Activated T-cell treated with anti-CD3 and anti-CD28 coated beads for 48 hours (primary cell): ENCODE results near the gene CCT3.
"Not testable (repeated sequence)": the region's sequence is repeated elsewhere in the genome, so short reads cannot be mapped to it uniquely, and the experiment has no call there.

Experiments
- DNase-seq: peaks from one replicate; pipeline ENCODE4 v3.0.0-alpha.2; 2020; ENCODE audit warnings: low read depth

Gene CCT3

DNA sequence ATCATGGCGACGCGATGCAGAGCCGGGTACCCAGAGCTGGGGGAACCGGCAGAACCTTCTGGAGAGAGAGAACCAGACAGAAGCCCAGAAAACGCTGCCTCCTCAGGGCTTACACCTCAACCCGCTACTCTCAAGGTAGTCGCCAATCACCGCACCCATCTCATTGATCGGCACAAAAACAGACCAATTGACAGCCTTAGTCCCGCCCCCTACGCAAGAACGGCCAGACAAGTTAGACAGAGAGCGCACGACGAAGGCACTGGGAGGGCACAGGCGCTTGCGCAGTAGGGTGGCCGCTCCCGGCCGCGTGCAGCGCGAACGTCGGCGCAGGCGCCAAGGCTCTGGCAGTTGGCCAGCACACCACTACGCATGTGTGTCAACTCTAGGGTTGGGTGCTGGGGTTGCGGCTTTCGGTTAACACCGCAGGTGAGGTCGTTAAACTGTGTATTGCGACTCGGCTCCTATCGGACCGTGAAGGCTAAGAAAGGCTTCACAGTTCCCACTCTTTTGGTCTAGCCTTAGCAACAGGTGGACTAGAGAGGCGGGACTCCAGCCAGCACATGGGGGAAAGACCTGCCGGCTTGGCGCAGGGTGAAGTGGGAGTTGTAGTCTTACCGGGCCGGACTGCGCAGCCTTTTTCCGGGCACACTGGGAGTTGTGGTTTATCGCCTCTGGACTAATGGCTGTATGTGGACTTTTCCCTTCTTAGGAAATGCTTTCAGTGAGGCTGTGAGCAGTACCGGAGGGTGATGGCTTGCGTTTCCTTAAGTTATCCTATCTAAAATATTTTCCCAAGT is at the start of gene CCT3, which contains the start of gene TSACC:
TSS of gene CCT3 (minus strand) at position 113 of the 797 bp plus-strand sequence. CDS start at position 5, 108 bp downstream.
TSS of gene TSACC (plus strand) at position 347 of the 797 bp plus-strand sequence. CDS start 1,232 bp downstream, outside the sequence.
- DNase-seq: peak; percentile 99

DNA sequence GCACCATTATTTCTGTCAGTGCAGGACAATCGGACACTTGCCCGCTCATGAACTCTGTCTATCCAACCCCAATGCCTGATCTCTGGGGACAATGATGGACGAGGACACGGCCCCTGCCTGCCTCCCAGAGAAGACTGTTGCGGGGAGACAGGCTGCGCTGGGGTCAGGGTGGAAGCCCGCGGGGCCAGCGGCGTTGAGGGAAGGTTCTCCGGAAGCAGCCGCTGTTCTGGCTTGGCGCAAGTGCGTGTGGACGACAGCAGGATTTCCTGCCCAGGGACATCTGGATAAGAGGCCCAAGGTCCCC is 49.7 kb upstream of the CCT3 start:
- no peak for DNase-seq

DNA sequence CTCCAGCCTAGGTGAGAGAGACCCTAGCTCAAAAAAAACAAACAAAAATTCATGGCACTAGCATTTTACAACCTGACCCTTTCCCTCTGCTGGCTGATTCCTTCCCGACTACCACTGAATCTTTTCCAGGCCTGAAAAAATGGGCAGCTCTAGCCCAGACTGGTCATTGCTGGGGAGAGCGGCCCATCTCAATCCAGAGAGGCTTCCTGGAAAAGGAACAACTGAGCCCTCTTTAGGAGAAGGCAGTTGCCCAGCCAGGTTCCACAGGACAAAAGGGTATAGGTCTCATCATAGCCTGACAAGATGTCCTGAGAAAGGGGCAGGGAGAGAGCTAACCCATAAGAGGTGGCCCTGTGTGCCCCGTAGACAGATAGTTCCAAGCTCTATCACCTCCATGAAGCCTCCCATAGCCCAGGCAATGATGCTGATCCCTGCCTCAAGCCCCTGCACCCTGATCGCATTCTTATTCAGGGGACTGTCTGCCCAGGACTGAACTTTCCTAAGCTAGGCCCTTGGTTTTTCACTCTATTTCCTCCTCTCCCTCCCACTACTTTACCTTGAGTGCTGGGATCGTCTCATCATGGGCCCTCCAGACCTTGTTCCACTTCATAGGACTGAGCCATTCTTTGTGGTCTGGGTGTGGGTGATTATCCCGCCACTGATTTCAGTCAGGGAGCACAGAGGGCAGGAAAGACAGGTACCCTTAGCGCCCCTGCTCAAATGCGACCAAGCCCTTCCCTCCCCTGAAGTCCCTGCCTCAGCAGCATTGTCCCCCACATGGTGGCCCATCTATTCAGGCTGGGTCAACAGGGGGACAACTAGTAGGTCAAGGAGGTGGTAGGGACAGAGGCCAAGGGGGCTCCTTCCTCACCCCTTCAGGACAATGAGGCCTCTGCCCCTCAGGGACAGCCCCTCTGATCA is 49.1 kb upstream of the CCT3 start:
- no peak for DNase-seq

DNA sequence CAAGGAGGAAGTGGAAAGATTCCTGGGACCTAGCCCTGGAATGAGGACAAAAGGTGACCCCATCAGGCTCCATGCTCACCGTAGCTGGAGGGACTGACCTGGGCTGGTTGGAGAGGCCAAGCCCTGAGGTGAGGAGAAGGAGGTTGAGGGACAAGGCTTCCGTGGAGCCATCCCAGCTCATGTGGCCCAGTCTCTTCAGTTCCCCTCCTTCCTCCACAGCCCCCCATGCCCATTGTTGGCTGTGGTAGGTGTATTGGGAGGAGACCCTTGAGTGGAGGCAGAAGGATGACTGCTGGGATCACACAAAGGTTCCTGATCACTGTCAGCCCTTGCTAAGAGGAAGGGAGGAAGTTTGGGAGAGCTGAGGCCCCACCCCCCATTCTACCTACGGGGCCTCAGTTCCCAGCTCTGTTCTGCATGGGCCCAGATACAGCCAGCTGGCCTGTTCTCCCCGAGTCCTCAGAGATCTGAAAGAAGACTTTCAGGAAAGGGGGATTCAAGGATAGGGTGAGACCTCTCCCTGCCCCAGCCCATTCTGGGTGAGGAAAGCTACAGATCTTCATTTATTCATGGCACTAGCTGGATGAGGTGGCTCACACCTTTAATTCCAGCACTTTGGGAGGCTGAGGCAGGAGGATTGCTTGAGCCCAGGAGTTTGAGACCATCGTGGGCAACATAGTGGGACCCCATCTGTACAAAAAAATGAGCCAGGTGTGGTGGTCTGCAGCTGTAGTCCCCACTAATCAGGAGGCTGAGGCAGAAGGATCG is 48.2 kb upstream of the CCT3 start:
- no peak for DNase-seq

DNA sequence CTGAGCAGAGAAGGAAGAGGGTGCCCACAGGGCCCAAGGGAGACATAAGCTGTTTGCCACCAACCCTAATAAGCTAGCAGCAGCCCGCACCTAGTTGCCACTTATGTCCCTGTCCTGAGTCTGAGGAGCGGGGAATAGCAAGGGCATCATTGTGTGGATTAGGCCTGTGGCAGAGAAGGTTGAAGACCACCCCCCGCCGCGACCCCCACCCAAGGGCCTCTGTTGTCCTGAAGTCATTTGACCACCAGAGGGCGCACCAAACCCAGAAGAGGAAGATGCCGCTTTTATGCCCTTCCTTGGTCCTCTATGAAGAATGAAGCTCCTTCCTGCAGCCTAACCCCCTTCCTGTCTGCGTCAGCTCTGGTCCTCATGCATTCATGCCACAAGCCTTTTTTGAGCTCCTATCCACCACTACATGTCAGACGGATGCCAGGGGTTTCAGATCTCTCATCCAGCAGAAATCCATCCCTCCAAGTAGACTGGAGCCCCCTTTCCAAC is 47.5 kb upstream of the CCT3 start:
- DNase-seq: peak; percentile 50

DNA sequence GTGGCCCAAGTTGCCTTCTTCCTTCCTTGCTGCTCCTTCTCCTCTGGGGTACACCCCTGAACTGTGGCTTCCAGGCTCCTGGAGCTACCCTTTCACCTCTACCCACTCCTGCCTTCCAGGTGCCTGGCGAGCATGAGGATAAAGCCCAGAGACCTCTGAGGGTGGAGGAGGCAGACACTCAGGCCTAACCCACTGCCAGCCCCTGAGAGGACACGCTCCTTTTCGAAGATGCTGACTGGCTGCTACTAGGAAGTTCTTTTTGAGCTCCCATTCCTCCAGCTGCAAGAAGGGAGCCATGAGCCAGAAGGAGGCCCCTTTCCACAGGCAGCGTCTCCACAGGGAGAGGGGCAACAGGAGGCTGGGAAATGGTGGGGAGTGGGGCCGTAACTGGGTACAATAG is 46.6 kb upstream of the CCT3 start:
- DNase-seq: no peak

DNA sequence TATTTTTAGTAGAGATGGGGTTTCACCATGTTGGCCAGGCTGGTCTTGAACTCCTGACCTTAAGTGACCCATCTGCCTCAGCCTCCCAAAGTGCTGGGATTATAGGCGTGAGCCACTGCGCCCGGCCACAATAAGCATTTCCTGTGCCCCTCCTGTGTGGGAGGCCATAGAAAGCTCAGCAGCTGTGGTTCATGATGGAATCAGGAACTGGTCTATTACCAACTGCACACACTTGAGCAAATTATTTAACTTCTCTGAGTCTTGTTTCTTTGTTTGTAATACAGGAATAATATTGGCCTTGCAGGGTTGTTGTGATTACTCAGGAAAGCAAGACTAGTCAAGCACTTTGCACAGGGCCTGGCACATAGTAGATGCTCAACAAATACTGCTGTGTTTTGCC is 45.9 kb upstream of the CCT3 start:
- no peak for DNase-seq

DNA sequence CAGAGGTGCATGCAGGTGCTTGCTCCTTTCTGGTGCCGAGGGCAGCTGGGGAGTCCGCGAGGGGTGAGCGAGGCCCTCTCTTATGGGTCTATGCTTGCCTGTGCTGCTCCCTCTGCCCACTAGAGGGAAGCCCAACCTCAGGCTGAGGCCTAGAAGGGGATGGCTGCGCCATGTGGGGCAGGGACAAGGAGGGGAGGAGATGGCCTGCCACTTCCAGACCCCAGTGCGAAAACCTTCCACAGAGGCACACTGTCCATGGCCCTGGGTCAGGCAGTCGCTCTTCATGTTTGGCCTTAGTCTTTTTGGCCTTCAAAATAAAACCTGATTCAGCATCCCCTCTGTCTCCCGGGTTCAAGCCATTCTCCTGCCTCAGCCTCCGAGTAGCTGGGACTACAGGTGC is 44.9 kb upstream of the CCT3 start:
- DNase-seq: peak; percentile 55

DNA sequence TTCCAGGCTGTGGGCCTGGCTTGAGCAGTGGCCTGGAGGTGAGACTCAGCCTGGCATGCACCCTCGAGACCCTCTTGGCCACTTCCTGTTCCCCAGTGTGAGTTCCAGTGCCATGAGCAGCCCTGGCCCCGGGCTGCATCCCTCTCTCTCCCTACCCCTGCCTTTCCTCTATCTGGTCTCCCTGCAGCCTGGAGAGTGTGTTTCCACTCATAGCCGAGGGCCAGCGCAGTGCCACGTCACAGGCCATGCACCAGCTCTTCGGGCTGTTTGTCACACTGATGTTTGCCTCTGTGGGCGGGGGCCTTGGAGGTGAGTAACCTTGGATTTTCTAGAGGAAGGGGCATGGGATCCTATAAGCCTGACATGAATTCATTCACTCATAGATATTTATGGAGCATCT is 44.5 kb upstream of the CCT3 start:
- no peak for DNase-seq

DNA sequence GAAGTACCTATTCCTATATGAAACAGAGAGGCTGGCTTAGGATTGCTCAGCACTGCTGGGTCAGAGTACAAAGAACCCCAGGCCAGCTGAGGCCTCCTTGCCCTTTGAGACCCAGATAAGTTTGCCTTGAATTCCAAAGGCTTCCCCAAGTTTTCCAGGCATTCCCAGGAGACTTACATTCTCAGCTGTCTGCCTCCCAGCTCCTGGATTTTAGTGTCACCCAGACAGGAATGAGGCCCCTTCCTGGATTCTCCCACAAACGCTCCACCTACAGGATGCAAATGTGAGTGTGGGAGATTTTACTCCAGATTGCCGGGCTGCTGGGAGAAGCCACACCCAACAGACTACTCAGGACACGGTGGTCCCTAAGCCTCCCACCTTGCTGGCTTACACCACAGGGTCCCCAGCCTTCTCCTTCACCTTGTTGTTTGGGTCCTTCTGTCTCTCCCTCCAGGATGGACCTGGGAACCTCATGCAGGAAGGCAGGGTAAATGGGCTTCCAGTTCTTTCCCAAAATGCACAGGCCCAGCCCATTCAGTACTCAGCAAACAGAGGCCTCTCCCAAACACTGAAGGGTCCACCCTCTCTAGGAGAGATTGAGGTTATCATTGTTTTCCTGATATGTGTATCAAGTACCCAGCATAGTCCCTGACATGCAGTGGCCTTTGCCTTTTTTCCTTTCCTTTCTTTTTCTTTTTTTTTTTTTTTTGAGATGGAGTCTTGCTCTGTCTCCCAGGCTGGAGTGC is 41.5 kb upstream of the CCT3 start:
- DNase-seq: no peak

DNA sequence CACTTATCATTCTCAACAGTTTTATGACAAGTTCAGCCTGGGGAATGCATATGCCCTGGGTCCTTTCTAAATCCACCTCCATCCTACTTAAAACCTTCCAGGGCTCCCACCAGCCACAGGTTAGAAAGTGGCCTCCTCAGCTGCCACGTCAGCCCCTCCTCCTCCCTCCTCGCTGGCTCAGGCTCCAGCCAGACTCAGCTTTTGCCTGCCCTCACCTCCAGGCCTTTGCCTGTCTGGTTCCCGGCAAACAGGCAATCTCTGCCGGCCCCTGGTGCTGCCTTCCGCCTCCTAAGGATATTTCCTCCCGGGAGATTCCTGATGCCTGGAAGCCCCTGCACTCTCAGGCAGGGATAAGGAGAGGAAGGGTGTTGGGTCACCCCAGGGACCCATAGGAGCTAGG is 40.5 kb upstream of the CCT3 start:
- no peak for DNase-seq

DNA sequence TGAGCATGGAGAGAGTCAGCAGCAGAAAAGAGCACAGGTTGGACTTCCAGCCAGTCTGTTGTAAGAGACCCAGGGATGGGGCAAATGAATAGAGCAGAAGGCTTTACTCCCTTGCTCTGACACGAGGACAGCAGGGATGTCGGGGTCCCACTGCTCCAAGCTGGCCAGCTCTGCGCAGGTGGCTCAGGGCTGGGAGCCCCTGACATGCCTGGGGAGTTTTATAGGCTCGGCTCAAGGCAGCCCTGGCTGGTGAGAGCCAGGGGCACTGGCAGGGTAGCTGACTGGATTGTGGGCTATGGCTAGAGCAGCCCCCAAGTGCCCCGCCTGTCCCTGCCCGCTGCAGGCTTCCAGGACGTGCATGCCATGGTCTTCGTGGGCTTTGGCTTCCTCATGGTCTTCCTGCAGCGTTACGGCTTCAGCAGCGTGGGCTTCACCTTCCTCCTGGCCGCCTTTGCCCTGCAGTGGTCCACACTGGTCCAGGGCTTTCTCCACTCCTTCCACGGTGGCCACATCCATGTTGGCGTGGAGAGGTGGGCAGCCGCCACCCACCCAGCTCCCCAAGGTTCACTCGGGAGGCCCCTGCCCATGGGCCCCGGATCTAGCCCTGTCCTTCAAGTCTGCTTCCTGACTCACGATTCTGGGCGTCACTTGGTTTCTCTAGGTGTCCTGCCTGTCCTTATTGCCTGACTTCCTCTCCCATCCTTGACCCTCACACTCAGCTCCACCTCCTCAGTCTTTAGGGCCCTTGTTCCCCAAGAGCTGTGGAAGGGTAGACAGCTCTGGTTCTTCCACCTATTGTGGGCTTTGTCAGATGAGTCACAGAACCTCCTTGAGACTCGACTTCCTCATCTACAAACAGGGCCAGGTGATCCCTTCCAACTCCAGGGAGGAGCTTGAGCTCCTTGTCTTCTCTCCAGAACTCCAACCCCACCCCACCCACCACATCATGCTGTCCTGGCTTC is 39.1 kb upstream of the CCT3 start:
- DNase-seq: no peak

DNA sequence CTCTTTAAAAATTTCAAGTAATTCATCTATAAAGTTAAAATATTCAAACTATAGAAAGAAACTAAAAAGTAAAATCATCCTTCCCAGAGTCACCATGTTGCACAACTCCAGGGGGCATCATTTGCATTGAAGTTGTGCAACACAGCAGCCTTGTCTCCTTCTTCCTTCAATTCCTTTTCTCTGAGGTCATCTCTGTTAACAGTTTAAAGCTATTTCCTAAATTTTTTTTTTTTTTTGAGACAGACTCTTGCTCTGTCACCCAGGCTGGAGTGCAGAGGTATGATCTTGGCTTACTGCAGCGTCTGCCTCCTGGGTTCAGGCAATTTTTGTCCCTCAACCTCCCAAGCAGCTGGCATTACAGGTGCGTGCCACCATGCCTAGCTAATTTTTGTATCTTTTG is 38.1 kb upstream of the CCT3 start:
- DNase-seq: no peak

DNA sequence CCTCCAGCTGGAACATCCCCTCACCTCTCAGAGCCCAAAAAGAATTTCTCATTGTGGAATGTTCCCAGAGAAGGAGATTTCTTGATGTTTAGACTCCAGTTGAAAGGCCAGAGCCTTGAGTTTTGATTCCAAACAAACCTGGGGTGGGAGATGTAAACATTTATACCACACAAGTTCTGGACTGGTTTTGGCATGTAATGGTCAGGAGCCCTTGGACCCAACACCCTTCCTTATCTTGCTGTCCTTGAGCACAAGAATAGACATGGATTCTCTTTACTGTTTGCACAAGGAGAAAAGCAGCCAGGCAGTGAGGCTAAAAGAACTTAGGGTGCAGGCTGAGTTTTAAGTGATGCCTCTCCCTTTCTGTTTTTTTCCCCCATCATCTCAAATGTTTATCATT is 35.5 kb upstream of the CCT3 start:
- DNase-seq: no peak

DNA sequence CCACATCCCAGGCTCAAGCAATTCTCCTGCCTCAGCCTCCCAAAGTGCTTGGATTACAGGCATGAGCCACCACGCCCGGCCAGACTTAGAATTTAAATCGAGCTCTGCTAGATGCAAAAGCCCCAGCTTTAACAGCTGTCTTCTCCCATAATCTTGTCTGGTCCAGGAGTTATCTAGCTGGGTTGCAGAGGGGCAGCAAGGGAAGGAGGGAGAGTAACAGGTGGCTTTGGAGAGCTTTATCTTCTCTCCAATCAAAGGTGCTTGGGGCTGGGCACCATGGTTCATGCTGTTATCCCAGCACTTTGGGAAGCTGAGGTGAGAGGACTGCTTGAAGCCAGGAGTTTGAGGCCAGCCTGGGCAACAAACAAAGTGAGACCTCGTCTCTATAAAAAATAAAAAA is 34.8 kb upstream of the CCT3 start:
- no peak for DNase-seq

DNA sequence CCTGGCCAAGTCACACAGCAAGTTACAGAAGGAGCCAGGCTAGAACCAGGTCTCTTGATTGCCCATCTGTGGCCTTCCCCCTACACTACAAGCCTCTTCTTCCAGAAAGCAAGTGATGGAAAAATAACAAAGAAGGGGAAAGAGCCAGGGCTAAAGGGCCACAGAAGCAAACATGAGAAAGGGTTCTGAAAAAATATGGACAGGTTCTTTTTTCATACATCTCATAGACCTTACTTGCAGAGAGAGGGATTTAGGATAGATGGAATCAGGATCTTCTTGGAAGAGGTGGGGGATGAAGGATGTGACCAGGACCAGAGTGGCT is 34.1 kb upstream of the CCT3 start:
- DNase-seq: no peak

DNA sequence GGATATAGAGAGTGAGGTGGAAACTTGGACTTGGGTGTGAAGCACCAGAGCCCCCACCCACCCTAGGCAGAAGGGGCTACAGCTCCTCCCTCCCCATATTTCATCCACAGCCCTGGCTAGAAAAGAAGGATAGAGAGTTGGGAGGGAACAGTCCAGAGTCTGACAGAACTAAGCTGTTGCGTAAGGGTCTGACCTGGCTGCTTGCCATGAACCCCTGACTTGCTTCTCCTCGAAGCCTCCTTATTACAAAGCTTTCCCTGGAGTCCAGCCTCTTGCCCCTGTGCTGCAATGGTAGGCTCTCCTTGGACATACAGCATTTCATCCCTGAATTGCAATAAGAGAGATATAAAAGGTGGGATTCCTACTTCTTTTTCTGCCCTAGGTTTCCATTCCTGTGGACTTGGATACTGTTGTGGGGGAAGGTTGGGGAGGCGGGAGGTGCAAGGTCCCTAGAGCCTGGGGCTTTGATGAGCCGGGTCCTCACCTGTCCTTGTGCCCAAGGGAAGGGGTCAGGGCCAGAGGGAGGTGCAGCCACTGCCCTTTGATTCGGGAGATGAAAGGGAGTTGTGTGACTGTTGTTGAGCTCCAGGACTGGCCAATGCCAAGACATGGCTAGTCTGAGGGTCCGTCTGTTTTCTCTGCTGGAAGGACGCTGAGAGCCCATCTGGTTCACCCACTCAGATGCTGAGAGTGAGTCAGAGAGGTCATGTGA is 33.6 kb upstream of the CCT3 start:
- DNase-seq: no peak

DNA sequence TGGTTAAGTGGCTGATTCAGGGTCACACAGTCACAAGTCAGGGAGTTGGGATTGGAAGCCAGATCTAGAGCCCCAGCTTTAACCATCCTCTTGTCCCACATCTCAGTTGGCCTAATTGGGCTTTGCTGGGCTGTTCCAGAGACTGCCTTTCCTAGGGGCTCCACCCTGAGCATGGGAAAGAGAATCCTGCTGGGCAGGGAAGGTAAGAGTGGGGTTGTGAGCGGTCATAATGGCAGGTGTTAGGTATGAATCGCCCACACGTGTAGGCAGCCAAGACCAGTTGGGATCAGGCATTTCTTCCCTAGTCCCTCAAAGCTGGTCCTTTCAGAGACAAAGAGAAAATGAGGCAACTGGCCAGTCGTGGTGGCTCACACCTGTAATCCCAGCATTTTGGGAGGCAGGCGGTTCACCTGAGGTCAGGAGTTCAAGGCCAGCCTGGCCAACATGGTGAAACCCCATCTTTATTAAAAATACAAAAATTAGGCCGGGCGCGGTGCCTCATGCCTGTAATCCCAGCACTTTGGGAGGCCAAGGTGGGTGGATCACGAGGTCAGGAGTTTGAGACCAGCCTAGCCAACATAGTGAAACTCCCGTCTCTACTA is 31.7 kb upstream of the CCT3 start:
- not testable (repeated sequence) for DNase-seq

DNA sequence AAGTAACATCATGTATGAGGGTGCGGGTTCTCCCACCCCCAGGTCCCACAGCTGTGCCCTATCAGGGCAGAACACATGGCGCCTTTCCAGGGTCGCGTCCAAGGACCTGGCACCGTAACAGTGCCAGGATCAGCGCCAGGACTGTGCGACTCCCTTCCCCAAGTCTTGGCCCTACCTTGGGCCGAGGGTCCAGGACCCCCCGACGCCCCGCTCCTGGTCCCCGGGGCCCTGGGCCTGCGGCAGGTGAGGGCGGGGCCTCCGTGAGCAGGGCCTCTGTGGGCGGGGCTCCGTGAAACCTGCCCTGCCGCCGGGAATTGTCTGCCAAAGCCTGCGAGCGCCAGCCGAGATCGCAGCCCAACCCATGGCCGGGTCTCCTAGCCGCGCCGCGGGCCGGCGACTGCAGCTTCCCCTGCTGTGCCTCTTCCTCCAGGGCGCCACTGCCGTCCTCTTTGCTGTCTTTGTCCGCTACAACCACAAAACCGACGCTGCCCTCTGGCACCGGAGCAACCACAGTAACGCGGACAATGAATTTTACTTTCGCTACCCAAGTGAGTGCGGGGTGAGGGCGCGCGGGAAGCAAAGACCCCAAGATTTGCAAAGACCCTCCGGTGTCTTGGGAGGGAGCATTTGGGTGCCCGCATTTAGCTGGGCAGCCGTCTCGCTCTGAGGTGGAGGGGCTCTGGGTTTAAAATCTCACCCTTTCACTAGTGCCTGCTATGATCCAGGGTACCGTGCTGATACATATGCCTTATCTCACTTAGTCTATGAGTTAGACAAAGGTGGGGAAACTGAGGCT is 31.0 kb upstream of the CCT3 start, which contains the start of gene RHBG:
TSS of gene RHBG (plus strand) at position 323 of the 796 bp plus-strand sequence. CDS start at position 362, 39 bp downstream.
- no peak for DNase-seq
